COLO829 (cell line): ENCODE results near the gene LTK.

Source experiments
- DNase-seq: peaks from one replicate; pipeline ENCODE4 v3.0.0; 2012; ENCODE audit warnings: low spot score

The LTK gene

DNA sequence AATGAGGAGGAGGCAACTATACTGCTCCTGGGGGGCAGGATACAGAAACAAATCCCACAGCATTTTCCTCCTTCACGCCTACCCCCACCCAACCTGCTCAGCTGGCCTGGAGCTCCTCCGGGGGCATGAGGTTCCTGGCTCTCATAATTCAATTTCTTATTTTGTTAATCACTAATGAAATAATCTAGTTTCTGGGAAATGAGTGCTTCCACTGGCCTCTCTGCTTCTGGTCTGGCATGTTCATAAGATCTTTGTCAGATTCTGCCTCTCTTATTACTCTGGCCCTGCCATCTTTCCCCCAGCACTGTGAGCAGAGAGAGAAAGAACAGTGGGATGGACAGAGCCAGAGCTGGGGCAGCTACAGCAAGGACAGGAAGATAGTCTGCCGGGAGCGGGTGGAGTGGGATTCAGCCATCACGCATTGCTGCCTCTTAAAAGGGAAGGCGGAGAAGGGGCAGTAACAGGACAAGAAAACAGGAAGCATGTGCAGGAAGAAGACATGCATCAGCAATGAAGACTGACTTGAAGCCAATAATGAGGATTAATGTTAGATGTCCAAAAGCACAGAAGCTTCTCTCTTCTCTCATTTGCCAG lies 16.8 kb upstream of the LTK start:
- no peak for DNase-seq

DNA sequence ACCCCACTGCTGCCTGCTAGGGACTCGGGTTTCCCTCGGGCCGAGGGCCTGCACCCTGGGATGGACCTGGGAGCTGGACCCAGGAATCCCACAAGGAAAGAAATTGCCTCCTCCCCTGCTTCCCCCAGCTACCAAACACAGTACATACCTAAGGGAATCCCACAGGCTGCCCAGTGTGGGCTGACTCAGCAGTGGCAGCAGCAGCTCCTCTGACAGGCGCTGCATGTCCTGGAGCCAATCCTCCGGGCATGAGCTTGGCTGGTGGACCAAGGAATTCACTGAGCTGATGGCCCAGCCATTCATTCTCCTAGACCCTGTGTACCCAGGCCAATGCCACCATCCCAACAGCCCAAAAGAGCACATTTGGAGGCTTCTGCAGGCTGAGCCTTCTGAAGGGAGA lies 9.5 kb upstream of the LTK start:
- no peak for DNase-seq

DNA sequence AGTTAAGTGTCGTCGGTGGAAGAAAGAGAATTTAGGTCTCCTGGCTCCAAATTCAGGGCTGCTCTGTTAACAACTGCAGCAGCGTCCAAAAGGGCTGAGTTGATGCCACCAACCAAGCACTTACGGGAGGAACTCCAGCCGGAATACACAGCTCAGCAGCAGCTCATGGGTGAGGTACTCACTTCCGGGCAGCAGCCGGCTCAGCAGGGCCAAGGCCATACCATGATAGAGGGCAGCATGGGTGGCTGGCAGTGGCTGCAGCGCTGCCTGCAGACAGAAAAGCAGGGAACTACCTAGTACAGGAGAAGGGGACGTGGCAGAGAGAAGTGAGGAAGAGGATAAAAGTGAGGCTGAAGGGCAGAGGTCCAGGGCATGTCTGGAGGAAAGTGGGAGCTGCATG lies 8.0 kb upstream of the LTK start:
- DNase-seq: no peak

DNA sequence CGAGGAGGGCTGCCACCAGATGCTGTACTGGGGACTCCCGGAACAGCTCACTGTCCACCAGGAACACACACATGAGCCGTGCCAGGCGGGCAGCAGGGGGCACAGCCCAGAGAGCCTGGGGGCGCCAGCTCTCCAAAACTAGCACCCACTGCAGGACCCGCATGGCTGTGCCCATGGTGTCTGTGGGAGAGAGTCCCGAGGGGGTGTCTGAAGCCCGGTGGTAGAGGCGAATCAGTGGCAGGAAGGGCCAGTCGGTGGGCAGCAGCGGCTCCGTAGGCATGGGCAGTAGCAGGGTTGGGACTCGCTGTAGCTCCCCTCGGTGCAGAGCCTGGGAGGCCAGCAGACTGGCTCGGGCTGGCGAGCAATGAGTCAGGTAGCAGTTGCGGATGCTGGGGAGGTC lies 7.0 kb upstream of the LTK start:
- no peak for DNase-seq

DNA sequence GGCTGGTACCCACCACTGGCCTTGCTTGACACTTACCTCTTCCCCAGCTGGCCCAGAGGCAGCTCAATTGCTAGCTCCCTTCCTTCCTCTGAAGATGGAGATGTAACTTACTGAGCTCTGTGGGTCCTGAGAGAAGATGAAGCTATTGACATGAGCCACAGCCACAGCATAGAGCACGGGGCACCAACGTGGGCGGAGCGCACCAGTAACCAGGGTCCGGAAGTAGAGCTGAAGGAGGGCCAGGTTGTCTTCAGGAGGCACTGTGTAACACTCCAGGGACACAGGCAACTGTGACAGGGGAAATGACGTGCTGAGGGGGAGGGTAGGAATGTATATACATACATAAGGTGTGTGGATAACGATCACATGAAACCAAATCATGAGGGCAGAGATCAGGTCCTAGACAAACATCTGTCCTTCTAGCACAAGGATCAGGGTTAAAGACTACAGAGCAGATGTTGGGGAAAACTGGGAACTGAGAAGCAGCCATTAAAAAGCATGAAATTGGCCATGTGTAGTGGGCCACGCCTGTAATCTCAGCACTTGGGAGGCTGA lies 4.3 kb upstream of the LTK start:
- no peak for DNase-seq

DNA sequence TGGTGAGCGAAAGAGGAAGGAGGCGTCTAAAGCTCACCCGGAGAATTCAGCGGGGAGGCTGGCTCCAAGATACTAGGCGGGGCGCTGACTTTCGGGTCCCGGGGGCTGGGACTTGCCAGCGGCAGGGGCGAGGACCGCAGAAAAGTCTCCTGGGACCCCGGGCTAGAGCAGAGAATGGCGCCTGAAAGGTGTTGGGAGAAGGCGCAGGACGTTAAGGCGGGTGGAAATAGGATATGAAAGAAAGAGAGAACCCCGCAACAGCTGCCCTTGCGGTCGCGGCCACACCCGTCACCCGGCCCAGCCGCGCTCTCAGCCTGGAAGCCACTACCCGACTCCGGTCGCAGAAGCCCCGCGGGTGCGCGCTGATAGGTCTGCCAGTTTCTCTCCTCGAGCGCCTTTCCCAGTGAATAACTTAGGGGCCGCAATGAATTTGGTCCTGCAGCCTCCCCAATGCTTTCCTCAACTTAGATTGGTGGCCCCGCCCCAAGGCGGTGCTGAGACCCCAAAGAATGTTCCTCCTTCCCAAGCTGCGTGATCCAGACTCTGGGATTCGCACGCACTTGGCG lies 604 bp downstream of the LTK start:
- no peak for DNase-seq

DNA sequence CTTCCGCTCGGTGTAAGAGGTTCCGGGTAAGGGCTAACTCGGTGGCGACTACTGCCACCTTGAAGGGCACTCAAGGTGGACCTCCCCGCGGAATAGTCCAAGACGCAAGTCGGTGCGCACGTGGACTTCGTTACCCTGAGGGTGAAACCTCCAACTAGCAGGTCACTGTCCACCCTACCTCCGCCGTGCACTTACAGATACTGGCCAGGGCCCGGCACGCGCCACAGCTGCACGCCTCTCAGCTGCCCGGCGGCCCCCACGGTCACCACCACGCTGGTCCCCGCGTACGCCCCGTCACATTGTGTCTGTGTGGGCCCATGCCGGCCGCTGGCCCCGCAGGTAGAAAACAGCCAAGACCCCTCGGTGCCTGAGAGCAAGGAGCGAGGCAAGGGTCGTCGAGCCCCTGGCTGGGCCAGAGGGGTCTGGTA lies 1.1 kb downstream of the LTK start:
- DNase-seq: no peak

DNA sequence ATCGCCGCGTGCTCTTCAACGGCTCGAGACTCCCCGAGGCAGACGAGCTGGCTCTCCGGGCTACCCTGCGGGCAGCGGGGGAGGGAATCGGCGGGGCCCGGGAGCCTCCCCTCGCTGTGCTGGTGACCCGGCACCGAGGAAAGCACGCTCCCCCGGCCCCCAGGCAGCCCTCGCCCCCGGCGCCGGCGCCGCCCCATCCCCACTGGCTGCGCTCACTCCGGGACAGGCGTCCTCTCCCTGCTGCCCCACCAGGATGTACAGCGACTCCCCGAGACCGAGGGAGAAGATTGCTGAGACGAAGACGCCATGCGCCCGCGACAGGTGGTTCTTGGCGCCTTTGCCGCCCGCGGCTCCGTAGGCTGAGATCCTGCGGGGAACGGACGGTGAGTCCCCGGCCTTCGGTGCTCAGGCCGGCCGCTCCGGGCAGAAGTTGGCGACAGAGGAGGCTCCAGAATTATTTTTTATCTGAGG lies 1.7 kb downstream of the LTK start:
- no peak for DNase-seq

DNA sequence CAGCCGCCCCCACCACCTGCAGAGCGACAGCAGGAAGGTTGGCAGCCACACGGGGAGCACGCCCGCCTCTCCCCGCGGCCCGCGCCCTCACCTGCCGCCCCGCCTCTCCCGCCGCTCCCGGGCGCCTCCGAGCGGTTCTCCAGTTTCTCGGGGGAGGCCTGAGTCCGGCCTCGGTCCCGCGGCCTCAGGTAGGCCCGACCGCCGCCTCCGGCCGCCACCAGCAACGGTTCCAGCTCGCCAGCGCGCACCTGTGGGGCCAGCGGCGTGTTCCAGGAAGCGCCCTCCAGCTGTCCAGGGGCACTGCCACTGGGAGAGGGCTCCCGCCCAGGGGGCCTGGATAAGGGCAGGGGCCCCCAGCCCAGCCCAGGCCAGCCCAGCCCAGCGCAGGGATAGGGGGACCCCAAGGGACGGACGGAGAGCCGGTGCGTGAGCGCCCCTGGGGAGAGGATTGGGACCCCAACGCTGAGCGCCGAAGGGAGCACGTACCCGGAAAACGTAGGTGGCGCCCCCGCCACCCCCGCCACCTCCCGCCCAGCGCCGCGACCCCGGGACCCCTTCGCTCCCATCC lies 2.2 kb downstream of the LTK start:
- DNase-seq: no peak

DNA sequence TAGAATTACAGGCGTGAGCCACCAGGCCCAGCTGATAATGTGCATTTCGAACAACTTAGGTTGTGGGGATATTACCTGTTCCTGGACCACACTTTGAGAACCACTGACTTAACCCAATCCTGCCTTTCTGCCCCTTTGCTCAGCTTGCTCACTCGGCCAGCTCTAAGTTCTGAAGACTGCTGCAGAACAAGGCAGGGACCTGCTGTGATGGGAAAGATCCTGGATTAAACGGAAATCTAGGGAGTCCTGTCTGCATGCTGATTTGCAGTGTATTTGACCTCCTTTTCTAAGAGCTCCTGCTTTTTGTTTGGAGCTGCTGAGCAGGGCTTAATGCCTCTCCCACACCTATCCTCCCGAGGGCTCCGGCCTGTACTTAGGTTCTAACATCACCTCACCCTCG lies 2.9 kb downstream of the LTK start:
- no peak for DNase-seq

DNA sequence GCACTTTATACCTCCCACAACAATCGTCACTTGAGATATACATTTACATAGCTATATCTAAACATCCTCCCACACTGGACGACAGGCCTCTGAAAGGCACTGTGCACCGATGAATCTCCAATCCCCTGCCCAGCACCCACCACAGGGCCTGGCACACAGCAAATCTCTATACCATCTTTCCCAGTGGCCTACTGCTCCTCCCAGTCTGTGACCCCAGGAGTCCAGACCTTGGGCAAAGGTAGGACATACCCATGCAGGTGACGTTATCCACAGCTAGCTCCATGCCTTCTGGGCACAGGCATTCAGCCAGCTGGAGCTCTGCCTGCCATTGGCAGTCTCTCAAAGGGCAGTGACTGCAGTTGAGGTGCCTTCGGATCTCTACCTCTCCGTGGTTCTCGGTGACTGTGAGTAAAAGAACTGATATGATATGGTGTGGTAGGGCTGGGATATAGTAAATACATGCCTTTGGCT lies 5.8 kb downstream of the LTK start:
- DNase-seq: no peak

DNA sequence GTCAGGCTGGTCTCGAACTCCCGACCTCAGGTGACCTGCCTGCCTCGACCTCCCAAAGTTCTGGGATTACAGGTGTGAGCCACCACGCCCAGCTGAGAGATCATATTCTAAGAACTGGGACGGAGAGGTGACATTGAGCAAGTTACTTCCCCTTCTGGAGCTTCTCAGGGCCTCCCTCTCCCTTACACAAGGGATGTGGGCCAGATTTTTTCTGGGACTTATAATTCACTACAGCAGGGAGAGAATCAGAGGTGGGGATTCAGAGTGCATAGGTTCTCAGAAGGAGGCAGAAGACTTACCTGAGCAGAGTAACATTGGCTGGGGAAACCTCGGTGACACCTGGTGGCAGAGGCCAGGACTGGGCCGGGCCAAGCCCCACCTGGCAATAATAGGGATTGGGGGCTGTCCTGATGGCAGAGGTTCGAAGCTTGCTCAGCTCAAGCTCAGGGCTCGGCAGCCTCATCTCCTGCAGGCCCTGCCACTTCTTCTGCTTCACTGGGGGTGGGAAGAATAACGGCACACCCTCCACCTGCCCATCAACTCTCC lies 6.8 kb downstream of the LTK start:
- no peak for DNase-seq

DNA sequence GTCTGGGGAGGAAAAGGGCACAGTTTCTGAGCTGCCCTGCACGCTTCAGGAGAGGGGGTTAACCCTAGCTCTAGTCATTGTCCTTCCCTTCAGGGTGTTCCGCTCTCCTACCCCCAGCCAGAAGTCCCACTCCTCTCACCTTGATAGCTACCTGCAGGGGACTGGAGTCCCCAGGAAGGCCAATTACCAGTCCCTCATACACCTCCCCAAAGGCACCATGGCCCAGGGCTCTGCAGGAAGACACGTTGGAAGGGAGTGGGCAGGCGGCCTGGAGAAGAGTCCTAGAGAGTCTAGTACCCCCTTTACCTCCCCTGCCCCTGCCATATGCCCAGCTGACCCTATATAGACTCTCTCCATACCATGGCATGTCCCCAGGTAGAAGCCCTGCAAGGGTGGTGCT lies 7.9 kb downstream of the LTK start:
- DNase-seq: no peak

DNA sequence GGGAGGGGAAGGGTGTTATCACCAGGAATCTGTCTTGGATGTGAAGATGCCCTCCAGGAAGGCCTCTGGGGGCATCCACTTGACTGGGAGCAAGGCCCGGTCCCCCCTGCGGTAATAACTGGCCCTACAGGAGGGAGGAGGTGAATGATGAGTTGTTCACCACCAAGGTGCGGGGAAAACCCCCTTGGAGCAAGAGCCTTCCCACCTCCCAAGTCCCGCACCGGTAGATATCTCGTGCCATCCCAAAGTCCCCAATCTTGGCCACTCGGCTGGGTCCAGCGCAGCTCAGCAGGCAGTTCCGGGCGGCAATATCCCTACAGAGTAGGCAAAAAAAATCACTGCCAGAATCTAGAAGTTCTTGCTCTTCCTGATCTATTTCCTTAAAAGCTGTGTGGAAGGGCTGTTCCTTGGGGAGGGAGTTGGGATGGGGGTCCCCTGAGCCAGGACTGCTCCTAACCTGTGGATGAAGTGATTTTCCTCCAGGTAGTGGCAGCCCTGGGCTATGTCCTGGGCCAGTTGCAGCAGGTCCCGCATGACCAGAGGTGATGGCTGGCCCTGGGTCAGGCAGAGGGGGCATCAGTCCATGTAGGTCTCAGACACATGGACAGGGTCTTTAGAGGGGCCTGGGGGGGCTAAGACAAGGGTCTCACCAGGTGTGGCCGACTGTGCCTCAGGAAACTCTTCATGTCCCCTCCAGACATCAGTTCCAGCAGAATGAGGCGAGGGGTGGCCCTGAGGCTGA lies 8.7 kb downstream of the LTK start:
- no peak for DNase-seq

DNA sequence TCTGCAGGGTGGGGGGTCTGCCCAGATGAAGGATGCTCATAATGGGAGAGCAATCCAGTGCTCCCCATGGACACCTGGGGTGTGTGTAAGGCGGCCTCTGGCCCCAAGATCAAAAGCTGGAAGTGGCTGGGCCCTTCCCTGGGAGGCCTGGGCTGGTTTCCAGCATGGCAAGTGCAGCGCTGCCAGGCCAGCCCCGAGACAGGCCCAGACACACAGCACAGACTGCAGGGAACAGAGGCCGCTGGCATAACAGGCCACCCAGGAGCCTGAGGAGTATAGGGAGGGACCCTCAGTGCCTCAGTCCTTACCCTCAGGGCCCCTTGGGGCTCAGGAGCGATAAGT lies 10.0 kb downstream of the LTK start:
- no peak for DNase-seq

DNA sequence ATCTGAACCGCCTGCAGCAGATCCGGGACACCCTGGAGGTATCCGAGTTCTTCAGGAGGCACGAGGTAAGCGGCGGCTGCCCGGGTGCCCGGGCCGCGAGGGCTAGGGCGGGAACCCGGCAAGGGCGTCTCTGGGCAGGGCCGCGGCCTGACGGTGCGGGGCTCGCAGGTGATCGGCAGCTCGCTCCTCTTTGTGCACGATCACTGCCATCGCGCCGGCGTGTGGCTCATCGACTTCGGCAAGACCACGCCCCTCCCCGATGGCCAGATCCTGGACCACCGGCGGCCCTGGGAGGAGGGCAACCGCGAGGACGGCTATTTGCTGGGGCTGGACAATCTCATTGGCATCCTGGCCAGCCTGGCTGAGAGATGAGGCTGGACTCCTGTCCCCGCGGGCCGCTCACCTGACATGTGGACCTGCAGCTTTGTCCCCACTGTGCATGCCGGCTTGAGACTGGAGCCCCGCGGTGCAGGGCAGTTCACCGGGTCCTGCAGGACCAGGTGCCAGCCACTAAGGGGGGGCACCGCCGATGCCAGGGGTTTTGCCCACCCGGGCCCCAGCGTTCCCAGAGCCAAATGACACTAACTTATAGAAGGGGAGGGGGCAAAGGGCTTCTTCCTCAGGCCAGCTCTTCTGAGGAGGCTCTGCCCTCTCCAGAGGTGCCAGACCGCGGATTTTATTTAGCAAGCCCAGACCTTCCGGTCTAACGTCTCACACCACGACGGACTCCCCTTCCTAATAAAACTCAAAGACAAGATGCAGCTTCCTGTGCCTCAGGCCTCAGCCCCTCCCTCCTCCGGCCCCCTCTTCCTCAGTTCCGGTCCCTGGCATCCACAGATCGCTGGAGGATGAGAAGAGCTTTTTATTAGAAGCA lies 10.6 kb downstream of the LTK start:
- DNase-seq: no peak

DNA sequence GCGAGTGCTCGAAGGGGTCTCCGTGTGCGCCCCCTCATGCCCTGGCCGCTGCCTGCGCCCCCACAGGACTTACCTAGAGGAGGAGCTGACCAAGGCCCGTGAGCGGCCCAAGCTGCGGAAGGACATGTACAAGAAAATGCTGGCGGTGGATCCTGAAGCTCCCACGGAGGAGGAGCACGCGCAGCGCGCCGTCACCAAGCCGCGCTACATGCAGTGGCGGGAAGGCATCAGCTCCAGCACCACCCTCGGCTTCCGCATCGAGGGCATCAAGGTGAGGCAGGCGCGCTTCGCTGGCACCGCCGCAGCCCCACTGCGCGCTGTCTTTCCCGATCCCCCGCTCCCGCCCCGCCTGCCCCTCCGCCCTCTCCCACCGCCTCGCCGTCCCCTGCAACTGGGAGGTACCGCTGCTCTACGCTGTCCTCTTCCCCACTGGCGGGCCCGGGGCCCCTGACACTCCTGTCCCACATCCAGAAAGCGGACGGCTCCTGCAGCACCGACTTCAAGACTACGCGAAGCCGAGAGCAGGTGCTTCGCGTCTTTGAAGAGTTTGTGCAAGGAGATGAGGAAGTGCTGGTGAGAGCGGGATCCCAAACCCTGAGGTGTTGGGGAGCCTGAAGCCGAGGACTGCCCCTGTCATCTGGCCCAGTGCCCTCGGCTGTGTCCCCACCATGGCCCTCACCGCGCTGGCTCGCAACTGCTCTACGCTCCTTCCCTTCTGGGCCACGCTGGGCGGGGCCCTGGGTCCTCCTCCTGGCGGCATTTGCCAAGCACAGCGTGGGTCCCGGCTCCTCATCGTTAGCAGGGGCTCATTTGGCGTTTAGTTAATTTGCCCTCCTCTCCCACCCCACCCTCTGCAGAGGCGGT lies 11.5 kb downstream of the LTK start:
- no peak for DNase-seq

DNA sequence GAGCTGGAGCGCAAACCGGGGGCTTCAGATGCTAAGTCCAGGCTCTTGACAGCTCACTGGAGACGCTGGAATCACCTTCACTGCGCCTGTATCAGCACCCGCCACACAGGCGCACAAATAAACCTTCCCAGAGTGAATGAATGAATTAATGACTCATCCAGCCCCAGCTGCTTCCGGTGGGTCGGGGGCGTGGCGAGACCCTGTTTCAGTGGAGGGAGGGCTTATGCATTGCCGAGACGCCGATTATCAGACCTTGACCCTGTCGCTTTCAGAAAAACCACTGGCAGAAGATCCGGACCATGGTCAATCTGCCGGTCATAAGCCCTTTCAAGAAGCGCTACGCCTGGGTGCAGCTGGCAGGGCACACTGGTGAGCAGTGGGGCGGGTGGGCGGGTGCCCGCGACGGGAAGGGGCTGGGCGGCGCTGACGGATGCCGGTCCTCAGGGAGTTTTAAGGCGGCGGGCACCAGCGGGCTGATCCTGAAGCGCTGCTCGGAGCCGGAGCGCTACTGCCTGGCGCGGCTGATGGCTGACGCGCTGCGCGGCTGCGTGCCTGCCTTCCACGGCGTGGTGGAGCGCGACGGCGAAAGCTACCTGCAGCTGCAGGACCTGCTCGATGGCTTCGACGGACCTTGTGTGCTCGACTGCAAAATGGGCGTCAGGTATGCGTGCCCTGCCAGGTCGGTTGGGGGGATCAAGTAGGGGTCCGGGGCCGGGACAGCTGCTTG lies 12.3 kb downstream of the LTK start:
- DNase-seq: no peak

DNA sequence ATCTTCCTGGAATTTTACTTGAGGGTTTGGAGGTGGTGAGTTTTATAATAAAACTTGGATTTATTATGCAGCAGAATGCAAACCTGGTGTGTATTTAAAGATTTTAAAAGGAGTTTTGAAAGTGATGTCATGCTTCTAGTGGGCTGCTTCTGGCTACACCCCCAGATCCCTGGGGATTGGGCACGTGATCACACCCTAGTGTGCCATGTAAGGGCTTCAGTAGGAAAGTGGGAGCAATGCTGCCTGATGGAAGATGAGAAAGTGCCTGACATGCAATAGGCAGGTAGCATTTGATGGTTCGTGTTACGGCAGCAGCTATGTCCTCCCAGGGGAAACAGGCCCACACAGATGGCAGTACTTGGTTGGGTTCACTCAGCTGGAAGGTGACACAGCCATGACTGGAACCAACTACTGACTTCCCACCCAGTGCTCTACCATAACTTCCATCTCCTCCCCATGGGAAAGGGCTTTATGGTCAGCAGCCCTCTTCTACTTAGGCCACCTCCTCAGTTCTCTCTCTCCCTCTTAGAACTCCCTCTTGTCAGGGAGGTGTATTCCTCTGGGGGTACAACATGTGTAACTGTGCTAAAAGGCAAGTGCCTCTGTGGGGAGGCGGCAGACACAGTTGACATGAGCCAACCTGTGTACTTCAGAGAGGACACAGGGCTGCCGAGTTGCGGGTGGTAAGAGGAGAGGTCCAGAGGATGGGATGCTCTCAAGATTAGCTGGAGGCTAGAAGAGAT lies 14.3 kb downstream of the LTK start:
- no peak for DNase-seq
